ENCODE data around the gene EXOC4.

The EXOC4 gene

DNA sequence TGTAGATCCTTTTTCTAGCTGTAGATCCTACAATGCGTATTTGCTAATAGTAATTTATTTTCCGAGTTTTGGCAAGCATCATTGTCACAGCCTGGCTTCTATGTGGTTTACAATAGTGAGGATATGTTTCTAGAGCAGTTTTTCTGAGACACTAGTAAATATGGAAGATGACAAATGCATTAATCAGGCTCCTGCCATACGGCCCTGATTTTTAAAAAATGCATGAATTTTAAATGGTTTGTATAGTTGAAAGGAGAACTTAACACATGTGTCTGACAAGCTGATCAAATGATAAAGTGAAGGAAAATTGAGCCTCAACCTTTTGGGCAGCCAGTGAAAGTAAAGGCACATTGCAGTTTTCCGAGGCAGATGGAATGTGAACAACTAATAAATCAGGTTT, 354.1 kb downstream of the EXOC4 start:
- Histone ChIP-seq H3K9me3 (ENCODE audit: control insufficient read depth, low read length) (no peaks in the 10 kb centered on the region), H3K27me3 (ENCODE audit: control insufficient read depth, insufficient read depth, low read length, poor library complexity, severe bottlenecking) (no peaks in the 10 kb centered on the region), H3K4me1 (ENCODE audit: control insufficient read depth, insufficient read depth, low read length) (no peaks in the 10 kb centered on the region), H3K4me3 (ENCODE audit: insufficient read depth, low read depth, low read length) (no peak overlapping the region), H3K27ac (ENCODE audit: insufficient read depth, low read depth, low read length, poor library complexity, severe bottlenecking) (no peak overlapping the region), H3K36me3 (ENCODE audit: control insufficient read depth, insufficient read depth, low read length) (no peaks in the 10 kb centered on the region)
- WGBS, 2 experiments: 97% methylated on average over 4 of the region's 4 CpGs

DNA sequence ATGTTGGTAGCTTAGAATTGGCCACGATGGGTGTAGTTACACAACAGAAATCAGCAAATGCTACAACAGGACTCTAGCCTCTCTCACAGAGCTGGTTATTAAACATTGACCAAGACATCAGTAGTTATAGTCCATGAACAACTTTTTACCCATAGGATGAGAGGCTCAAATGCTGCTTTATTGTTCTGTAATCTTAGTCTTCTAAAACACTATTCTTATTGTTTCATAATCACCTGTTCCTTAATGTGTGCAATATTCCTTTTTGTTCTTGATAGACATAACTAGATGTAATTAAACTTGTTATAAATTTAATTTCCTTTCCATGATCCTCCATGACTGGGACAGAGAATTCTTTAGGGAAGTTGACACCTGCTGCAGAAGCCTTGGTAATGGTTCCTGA, 356.9 kb downstream of the EXOC4 start:
- no peak overlapping the region for H3K4me3 ChIP-seq (ENCODE audit: insufficient read depth, low read depth, low read length)
- no peaks in the 10 kb centered on the region for H3K4me1 ChIP-seq (ENCODE audit: control insufficient read depth, insufficient read depth, low read length)
- 85 to 94% methylated on average over 1 of the region's 1 CpG for WGBS, 2 experiments
- no peaks in the 10 kb centered on the region for H3K9me3 ChIP-seq (ENCODE audit: control insufficient read depth, low read length)
- H3K27ac ChIP-seq (ENCODE audit: insufficient read depth, low read depth, low read length, poor library complexity, severe bottlenecking): no peak overlapping the region
- H3K36me3 ChIP-seq (ENCODE audit: control insufficient read depth, insufficient read depth, low read length): no peaks in the 10 kb centered on the region
- H3K27me3 ChIP-seq (ENCODE audit: control insufficient read depth, insufficient read depth, low read length, poor library complexity, severe bottlenecking): no peaks in the 10 kb centered on the region

DNA sequence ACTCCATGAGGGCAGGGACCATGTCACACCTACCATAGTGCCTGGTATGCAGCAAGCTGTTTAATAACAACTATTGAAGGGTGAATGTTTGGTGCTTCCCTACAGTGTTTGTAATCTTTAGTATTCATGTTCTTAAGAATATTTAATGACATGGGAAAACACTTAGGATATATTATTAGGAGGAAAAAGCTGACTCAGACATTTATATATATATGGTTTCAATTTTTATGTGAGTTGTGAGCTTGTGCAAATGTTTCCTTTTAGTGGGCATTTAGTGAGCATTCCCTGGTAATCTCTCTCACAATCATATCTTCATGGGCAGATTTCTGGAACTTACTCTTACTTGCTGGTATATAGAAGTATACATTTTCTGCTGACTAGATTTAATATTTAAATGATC, 359.1 kb downstream of the EXOC4 start:
- no peaks in the 10 kb centered on the region for H3K36me3 ChIP-seq (ENCODE audit: control insufficient read depth, insufficient read depth, low read length)
- no peaks in the 10 kb centered on the region for H3K4me1 ChIP-seq (ENCODE audit: control insufficient read depth, insufficient read depth, low read length)
- no peak overlapping the region for H3K27ac ChIP-seq (ENCODE audit: insufficient read depth, low read depth, low read length, poor library complexity, severe bottlenecking)
- no peaks in the 10 kb centered on the region for H3K27me3 ChIP-seq (ENCODE audit: control insufficient read depth, insufficient read depth, low read length, poor library complexity, severe bottlenecking)
- H3K9me3 ChIP-seq (ENCODE audit: control insufficient read depth, low read length): no peaks in the 10 kb centered on the region
- no peak overlapping the region for H3K4me3 ChIP-seq (ENCODE audit: insufficient read depth, low read depth, low read length)

DNA sequence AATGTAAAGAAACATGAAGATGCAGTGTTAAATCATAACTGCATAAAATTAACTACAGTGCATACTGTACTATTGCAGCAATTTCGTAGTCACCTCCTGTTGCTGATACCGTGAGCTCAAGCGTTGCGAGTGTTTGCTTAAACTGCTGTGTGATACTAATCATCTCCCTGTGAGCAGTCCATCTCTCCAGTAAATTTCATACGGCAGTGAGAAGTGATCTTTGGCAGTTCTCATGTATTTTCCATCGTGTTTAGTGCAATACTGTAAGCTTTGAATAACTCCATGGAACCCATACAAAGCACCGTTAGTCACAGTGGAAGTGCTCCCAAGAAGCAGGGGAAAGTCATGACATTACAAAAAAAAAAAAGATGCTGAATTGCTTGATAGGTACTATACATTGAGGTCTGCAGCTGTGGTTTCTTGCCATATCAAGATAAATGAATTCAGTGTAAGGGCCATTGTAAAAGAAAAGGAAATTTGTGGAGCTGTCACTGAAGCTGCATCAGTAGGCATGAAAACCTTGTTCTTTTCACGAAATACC, 360.4 kb downstream of the EXOC4 start:
- H3K4me3 ChIP-seq (ENCODE audit: insufficient read depth, low read depth, low read length): no peak overlapping the region
- no peaks in the 10 kb centered on the region for H3K27me3 ChIP-seq (ENCODE audit: control insufficient read depth, insufficient read depth, low read length, poor library complexity, severe bottlenecking)
- no peak overlapping the region for H3K27ac ChIP-seq (ENCODE audit: insufficient read depth, low read depth, low read length, poor library complexity, severe bottlenecking)
- WGBS, 2 experiments: 97% methylated on average over 8 of the region's 8 CpGs
- no peaks in the 10 kb centered on the region for H3K9me3 ChIP-seq (ENCODE audit: control insufficient read depth, low read length)
- H3K36me3 ChIP-seq (ENCODE audit: control insufficient read depth, insufficient read depth, low read length): no peaks in the 10 kb centered on the region
- H3K4me1 ChIP-seq (ENCODE audit: control insufficient read depth, insufficient read depth, low read length): no peaks in the 10 kb centered on the region

DNA sequence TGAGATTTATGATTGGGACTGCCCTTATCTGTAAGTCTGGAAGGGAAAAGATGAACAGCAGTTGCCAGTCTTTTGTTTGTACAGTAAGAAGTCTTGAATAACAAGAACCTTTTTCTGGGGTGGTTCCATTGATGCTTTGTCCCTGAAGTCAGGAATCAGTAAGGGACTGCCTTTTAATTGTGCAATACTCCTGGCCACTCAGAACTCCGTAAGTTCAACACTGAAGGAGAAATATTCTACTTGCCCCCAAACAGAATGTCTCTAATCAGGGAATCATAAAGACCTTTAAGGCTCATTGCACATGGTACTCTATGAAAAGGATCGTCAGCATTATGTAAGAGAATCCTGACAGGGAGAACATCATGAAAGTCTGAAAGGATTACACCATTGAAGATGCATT, 361.4 kb downstream of the EXOC4 start:
- H3K36me3 ChIP-seq (ENCODE audit: control insufficient read depth, insufficient read depth, low read length): no peaks in the 10 kb centered on the region
- H3K27me3 ChIP-seq (ENCODE audit: control insufficient read depth, insufficient read depth, low read length, poor library complexity, severe bottlenecking): no peaks in the 10 kb centered on the region
- no peak overlapping the region for H3K27ac ChIP-seq (ENCODE audit: insufficient read depth, low read depth, low read length, poor library complexity, severe bottlenecking)
- H3K4me1 ChIP-seq (ENCODE audit: control insufficient read depth, insufficient read depth, low read length): no peaks in the 10 kb centered on the region
- no peak overlapping the region for H3K4me3 ChIP-seq (ENCODE audit: insufficient read depth, low read depth, low read length)
- H3K9me3 ChIP-seq (ENCODE audit: control insufficient read depth, low read length): no peaks in the 10 kb centered on the region
- WGBS, 2 experiments: 91 to 95% methylated on average over 2 of the region's 2 CpGs

DNA sequence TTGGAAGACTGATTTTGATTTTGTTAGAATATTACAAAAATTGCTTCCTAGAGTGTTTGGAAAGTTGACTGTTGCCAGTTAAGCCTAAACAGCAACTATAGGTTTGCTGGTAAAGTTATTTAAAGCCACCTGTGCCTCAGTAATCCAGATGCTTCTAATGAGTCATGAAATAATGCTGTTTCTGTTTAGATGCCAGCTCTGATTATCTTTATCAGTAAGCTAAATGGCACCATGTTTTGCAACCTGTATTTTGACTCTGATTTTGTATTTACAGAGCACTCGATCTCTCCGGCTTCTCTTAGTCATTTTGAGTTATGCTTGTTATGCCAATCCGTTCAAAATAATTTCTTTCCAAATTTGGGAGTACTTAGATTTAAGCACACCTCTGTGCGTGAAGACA, 366.1 kb downstream of the EXOC4 start:
- Histone ChIP-seq H3K27me3 (ENCODE audit: control insufficient read depth, insufficient read depth, low read length, poor library complexity, severe bottlenecking) (no peaks in the 10 kb centered on the region), H3K36me3 (ENCODE audit: control insufficient read depth, insufficient read depth, low read length) (no peaks in the 10 kb centered on the region), H3K4me3 (ENCODE audit: insufficient read depth, low read depth, low read length) (no peak overlapping the region), H3K27ac (ENCODE audit: insufficient read depth, low read depth, low read length, poor library complexity, severe bottlenecking) (no peak overlapping the region), H3K4me1 (ENCODE audit: control insufficient read depth, insufficient read depth, low read length) (no peaks in the 10 kb centered on the region), H3K9me3 (ENCODE audit: control insufficient read depth, low read length) (no peaks in the 10 kb centered on the region)
- WGBS, 2 experiments: 93 to 95% methylated on average over 4 of the region's 4 CpGs

DNA sequence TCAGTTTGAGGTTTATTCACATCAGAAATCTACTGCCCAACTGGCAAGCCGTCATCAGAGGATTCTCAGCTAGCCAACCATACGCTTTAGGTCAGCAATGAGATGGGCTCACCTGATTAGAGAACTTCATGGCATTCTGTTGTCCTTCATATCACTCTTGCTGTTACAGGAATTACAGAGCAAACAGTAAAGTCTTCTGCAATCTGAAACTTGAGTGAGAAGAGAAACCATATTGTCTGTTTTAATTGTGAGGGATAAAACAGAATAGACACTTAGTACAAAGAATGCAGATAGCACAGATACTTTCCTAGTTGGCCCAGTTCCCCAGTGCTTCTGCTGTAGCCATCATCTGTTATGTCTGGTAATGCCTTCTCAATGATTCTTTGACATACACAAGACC, 366.6 kb downstream of the EXOC4 start:
- H3K4me3 ChIP-seq (ENCODE audit: insufficient read depth, low read depth, low read length): no peak overlapping the region
- H3K27ac ChIP-seq (ENCODE audit: insufficient read depth, low read depth, low read length, poor library complexity, severe bottlenecking): no peak overlapping the region
- H3K36me3 ChIP-seq (ENCODE audit: control insufficient read depth, insufficient read depth, low read length): no peaks in the 10 kb centered on the region
- no peaks in the 10 kb centered on the region for H3K27me3 ChIP-seq (ENCODE audit: control insufficient read depth, insufficient read depth, low read length, poor library complexity, severe bottlenecking)
- H3K4me1 ChIP-seq (ENCODE audit: control insufficient read depth, insufficient read depth, low read length): no peaks in the 10 kb centered on the region
- H3K9me3 ChIP-seq (ENCODE audit: control insufficient read depth, low read length): no peaks in the 10 kb centered on the region
- 92 to 97% methylated on average over 2 of the region's 2 CpGs for WGBS, 2 experiments

DNA sequence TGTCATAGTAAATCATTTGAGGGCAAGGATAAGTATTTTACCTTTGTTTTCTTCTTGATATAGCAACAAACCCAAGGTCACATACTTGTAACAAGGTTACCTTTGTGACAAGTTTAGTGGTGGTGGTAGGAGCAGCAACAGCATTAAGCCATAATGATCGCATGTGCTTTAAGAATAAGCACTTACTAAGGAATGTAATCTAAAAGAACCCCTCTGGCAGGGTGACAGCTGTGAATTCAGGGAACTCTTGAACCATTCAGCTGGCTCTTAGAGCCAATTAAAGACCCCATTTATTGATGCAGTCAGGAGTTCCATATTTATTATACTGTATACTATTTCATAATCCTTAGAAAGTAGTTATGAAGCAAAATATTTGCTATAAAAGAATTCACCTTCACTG, 370.8 kb downstream of the EXOC4 start:
- Histone ChIP-seq H3K4me3 (ENCODE audit: insufficient read depth, low read depth, low read length) (no peak overlapping the region), H3K4me1 (ENCODE audit: control insufficient read depth, insufficient read depth, low read length) (no peaks in the 10 kb centered on the region), H3K36me3 (ENCODE audit: control insufficient read depth, insufficient read depth, low read length) (no peaks in the 10 kb centered on the region), H3K27ac (ENCODE audit: insufficient read depth, low read depth, low read length, poor library complexity, severe bottlenecking) (no peak overlapping the region), H3K27me3 (ENCODE audit: control insufficient read depth, insufficient read depth, low read length, poor library complexity, severe bottlenecking) (no peaks in the 10 kb centered on the region), H3K9me3 (ENCODE audit: control insufficient read depth, low read length) (no peaks in the 10 kb centered on the region)
- WGBS, 2 experiments: 97 to 100% methylated on average over 1 of the region's 1 CpG

DNA sequence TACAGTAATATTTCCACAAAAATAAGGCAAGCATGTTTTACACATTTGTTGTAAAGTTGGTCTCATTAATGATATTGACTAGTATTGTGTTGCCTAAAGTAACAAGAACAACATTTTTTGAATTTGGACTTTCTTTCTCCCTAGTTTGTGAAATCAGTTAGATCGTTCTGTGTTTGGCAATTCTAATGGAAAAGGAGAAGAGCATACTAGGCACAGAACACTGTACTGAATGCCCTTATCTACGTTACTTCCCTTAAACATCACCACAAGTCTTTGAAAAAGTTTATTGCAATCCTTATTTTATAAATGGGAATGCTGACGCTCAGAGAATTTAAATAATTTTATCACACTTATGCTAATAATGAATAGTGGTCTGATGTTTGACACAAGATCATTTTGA, 372.2 kb downstream of the EXOC4 start:
- WGBS, 2 experiments: 100% methylated on average over 1 of the region's 3 CpGs
- Histone ChIP-seq H3K9me3 (ENCODE audit: control insufficient read depth, low read length) (no peaks in the 10 kb centered on the region), H3K4me3 (ENCODE audit: insufficient read depth, low read depth, low read length) (no peak overlapping the region), H3K4me1 (ENCODE audit: control insufficient read depth, insufficient read depth, low read length) (no peaks in the 10 kb centered on the region), H3K36me3 (ENCODE audit: control insufficient read depth, insufficient read depth, low read length) (no peaks in the 10 kb centered on the region), H3K27me3 (ENCODE audit: control insufficient read depth, insufficient read depth, low read length, poor library complexity, severe bottlenecking) (no peaks in the 10 kb centered on the region), H3K27ac (ENCODE audit: insufficient read depth, low read depth, low read length, poor library complexity, severe bottlenecking) (no peak overlapping the region)

DNA sequence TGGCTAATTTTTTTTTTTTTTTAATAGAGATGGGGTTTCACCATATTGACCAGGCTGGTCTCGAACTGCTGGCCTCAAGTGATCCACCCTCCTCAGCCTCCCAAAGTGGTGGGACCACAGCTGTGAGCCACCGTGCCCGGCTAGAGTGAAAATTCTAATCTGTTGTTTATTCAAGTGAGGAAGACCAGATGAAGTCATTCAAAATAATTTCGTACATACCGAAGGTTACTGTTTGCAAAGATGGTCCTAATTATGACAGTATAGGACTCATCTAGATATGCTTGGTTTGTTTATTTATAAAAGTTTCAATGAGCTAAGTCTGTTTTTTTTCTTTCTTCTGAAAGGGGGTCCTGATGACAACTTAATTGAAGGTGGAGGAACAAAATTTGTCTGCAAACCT, 376.8 kb downstream of the EXOC4 start:
- no peaks in the 10 kb centered on the region for H3K9me3 ChIP-seq (ENCODE audit: control insufficient read depth, low read length)
- no peaks in the 10 kb centered on the region for H3K4me1 ChIP-seq (ENCODE audit: control insufficient read depth, insufficient read depth, low read length)
- no peak overlapping the region for H3K4me3 ChIP-seq (ENCODE audit: insufficient read depth, low read depth, low read length)
- no peaks in the 10 kb centered on the region for H3K27me3 ChIP-seq (ENCODE audit: control insufficient read depth, insufficient read depth, low read length, poor library complexity, severe bottlenecking)
- H3K27ac ChIP-seq (ENCODE audit: insufficient read depth, low read depth, low read length, poor library complexity, severe bottlenecking): no peak overlapping the region
- no peaks in the 10 kb centered on the region for H3K36me3 ChIP-seq (ENCODE audit: control insufficient read depth, insufficient read depth, low read length)
- WGBS, 2 experiments: 76 to 77% methylated on average over 5 of the region's 5 CpGs

DNA sequence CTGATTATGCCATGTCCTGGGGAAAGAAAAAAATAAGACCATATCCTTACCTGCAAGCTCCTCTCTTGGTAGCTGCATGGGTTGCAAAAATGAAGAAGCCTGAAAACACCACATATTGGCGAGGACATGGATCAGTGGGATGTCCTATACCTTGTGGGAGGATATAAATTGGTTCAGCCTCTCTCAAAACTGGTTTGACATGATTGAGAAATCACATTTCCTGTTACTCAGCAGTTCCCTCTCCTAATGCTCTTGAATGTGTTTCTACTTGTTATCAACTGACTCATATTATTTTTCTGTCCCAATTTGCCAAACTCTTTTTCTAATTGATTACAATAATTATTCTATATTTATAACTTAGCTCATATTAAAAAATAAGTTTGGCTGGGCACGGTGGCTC, 380.2 kb downstream of the EXOC4 start:
- no peaks in the 10 kb centered on the region for H3K4me1 ChIP-seq (ENCODE audit: control insufficient read depth, insufficient read depth, low read length)
- no peaks in the 10 kb centered on the region for H3K27me3 ChIP-seq (ENCODE audit: control insufficient read depth, insufficient read depth, low read length, poor library complexity, severe bottlenecking)
- H3K27ac ChIP-seq (ENCODE audit: insufficient read depth, low read depth, low read length, poor library complexity, severe bottlenecking): no peak overlapping the region
- 86 to 100% methylated on average over 1 of the region's 2 CpGs for WGBS, 2 experiments
- H3K36me3 ChIP-seq (ENCODE audit: control insufficient read depth, insufficient read depth, low read length): no peaks in the 10 kb centered on the region
- no peaks in the 10 kb centered on the region for H3K9me3 ChIP-seq (ENCODE audit: control insufficient read depth, low read length)
- no peak overlapping the region for H3K4me3 ChIP-seq (ENCODE audit: insufficient read depth, low read depth, low read length)
